ENCODE measurements around the gene NOTCH3.

NOTCH3 gene

GRCh38 chr19:15200553-15201364 lies at the start of gene NOTCH3:
Gene NOTCH3, minus strand, starts transcription at chr19:15200995. Its CDS starts 90 bp downstream, at chr19:15200905.
- DNase-seq (ENCODE audit: low spot score): no peak
- H3K9me3 Mint-ChIP-seq: no peaks in the 10 kb centered on the region
- peaks cover 4% of the 10 kb centered on the region for H3K4me1 Mint-ChIP-seq (ENCODE audit: low read depth)
- no peak within 1 kb of the TSS for H3K27ac Mint-ChIP-seq
- H3K4me3 Mint-ChIP-seq: peak within 1 kb of the TSS; percentile 29
- peaks cover 57% of the 10 kb centered on the region for H3K27me3 Mint-ChIP-seq (ENCODE audit: low read depth)
- H3K36me3 Mint-ChIP-seq (ENCODE audit: low read depth): no peaks in the 10 kb centered on the region

- peaks cover 46% of the 10 kb centered on the region for H3K36me3 Mint-ChIP-seq (ENCODE audit: low read depth)
- no peak overlapping the region for H3K4me3 Mint-ChIP-seq
- no peak overlapping the region for H3K27ac Mint-ChIP-seq
- no peaks in the 10 kb centered on the region for H3K9me3 Mint-ChIP-seq
- no peaks in the 10 kb centered on the region for H3K27me3 Mint-ChIP-seq (ENCODE audit: low read depth)
- no peak for DNase-seq (ENCODE audit: low spot score)
- no peaks in the 10 kb centered on the region for H3K4me1 Mint-ChIP-seq (ENCODE audit: low read depth)
Measured at GRCh38 chr19:15250640-15250993, 49.8 kb upstream of the NOTCH3 start.

- H3K4me3 Mint-ChIP-seq: no peak overlapping the region
- no peak for DNase-seq (ENCODE audit: low spot score)
- no peak overlapping the region for H3K27ac Mint-ChIP-seq
- no peaks in the 10 kb centered on the region for H3K27me3 Mint-ChIP-seq (ENCODE audit: low read depth)
- H3K4me1 Mint-ChIP-seq (ENCODE audit: low read depth): no peaks in the 10 kb centered on the region
- peaks cover 42% of the 10 kb centered on the region for H3K36me3 Mint-ChIP-seq (ENCODE audit: low read depth)
- no peaks in the 10 kb centered on the region for H3K9me3 Mint-ChIP-seq
Measured at GRCh38 chr19:15249972-15250639, 49.3 kb upstream of the NOTCH3 start.

- Mint-ChIP-seq H3K27ac (no peak overlapping the region), H3K36me3 (ENCODE audit: low read depth) (peaks cover 42% of the 10 kb centered on the region), H3K4me1 (ENCODE audit: low read depth) (no peaks in the 10 kb centered on the region), H3K27me3 (ENCODE audit: low read depth) (no peaks in the 10 kb centered on the region), H3K4me3 (no peak overlapping the region), H3K9me3 (no peaks in the 10 kb centered on the region)
- no peak for DNase-seq (ENCODE audit: low spot score)
Measured at GRCh38 chr19:15249528-15249874, 48.7 kb upstream of the NOTCH3 start.

GRCh38 chr19:15248648-15249527 lies 48.1 kb upstream of the NOTCH3 start:
- Mint-ChIP-seq H3K36me3 (ENCODE audit: low read depth) (peaks cover 39% of the 10 kb centered on the region), H3K9me3 (no peaks in the 10 kb centered on the region), H3K4me1 (ENCODE audit: low read depth) (no peaks in the 10 kb centered on the region), H3K27me3 (ENCODE audit: low read depth) (no peaks in the 10 kb centered on the region), H3K4me3 (no peak overlapping the region), H3K27ac (no peak overlapping the region)
- DNase-seq (ENCODE audit: low spot score): no peak

GRCh38 chr19:15248106-15248505 lies 47.3 kb upstream of the NOTCH3 start:
- Mint-ChIP-seq H3K4me3 (no peak overlapping the region), H3K27ac (no peak overlapping the region), H3K9me3 (no peaks in the 10 kb centered on the region), H3K4me1 (ENCODE audit: low read depth) (no peaks in the 10 kb centered on the region), H3K27me3 (ENCODE audit: low read depth) (no peaks in the 10 kb centered on the region), H3K36me3 (ENCODE audit: low read depth) (peaks cover 40% of the 10 kb centered on the region)
- no peak for DNase-seq (ENCODE audit: low spot score)

GRCh38 chr19:15247107-15248014 lies 46.6 kb upstream of the NOTCH3 start:
- Mint-ChIP-seq H3K4me1 (ENCODE audit: low read depth) (no peaks in the 10 kb centered on the region), H3K9me3 (no peaks in the 10 kb centered on the region), H3K27ac (no peak overlapping the region), H3K4me3 (no peak overlapping the region), H3K36me3 (ENCODE audit: low read depth) (peaks cover 38% of the 10 kb centered on the region), H3K27me3 (ENCODE audit: low read depth) (no peaks in the 10 kb centered on the region)
- no peak for DNase-seq (ENCODE audit: low spot score)

GRCh38 chr19:15246198-15246481 lies 45.3 kb upstream of the NOTCH3 start:
- no peaks in the 10 kb centered on the region for H3K9me3 Mint-ChIP-seq
- H3K36me3 Mint-ChIP-seq (ENCODE audit: low read depth): peaks cover 33% of the 10 kb centered on the region
- H3K4me1 Mint-ChIP-seq (ENCODE audit: low read depth): no peaks in the 10 kb centered on the region
- DNase-seq (ENCODE audit: low spot score): no peak
- H3K27me3 Mint-ChIP-seq (ENCODE audit: low read depth): no peaks in the 10 kb centered on the region
- H3K27ac Mint-ChIP-seq: peak overlapping the region; percentile 38
- no peak overlapping the region for H3K4me3 Mint-ChIP-seq

GRCh38 chr19:15245370-15246197 lies 44.8 kb upstream of the NOTCH3 start:
- Mint-ChIP-seq H3K36me3 (ENCODE audit: low read depth) (peaks cover 33% of the 10 kb centered on the region), H3K4me3 (no peak overlapping the region), H3K27me3 (ENCODE audit: low read depth) (no peaks in the 10 kb centered on the region), H3K9me3 (no peaks in the 10 kb centered on the region), H3K27ac (peak overlapping the region; percentile 46), H3K4me1 (ENCODE audit: low read depth) (no peaks in the 10 kb centered on the region)
- DNase-seq (ENCODE audit: low spot score): no peak

- Mint-ChIP-seq H3K27me3 (ENCODE audit: low read depth) (no peaks in the 10 kb centered on the region), H3K4me1 (ENCODE audit: low read depth) (no peaks in the 10 kb centered on the region), H3K9me3 (no peaks in the 10 kb centered on the region), H3K27ac (no peak overlapping the region), H3K36me3 (ENCODE audit: low read depth) (peaks cover 34% of the 10 kb centered on the region), H3K4me3 (no peak overlapping the region)
- DNase-seq (ENCODE audit: low spot score): no peak
Measured at GRCh38 chr19:15244808-15245207, 44.0 kb upstream of the NOTCH3 start.

GRCh38 chr19:15244106-15244803 lies 43.5 kb upstream of the NOTCH3 start:
- Mint-ChIP-seq H3K27me3 (ENCODE audit: low read depth) (no peaks in the 10 kb centered on the region), H3K4me3 (no peak overlapping the region), H3K4me1 (ENCODE audit: low read depth) (no peaks in the 10 kb centered on the region), H3K36me3 (ENCODE audit: low read depth) (peaks cover 37% of the 10 kb centered on the region), H3K27ac (no peak overlapping the region), H3K9me3 (no peaks in the 10 kb centered on the region)
- DNase-seq (ENCODE audit: low spot score): no peak

- H3K36me3 Mint-ChIP-seq (ENCODE audit: low read depth): peaks cover 34% of the 10 kb centered on the region
- no peaks in the 10 kb centered on the region for H3K4me1 Mint-ChIP-seq (ENCODE audit: low read depth)
- no peaks in the 10 kb centered on the region for H3K27me3 Mint-ChIP-seq (ENCODE audit: low read depth)
- no peak overlapping the region for H3K4me3 Mint-ChIP-seq
- no peak for DNase-seq (ENCODE audit: low spot score)
- no peak overlapping the region for H3K27ac Mint-ChIP-seq
- H3K9me3 Mint-ChIP-seq: no peaks in the 10 kb centered on the region
Measured at GRCh38 chr19:15243236-15243957, 42.6 kb upstream of the NOTCH3 start.

All from T-helper 2 cell treated with Interferon-gamma antibody and Interleukin-4, amounts not matched to agents 5 μg/mL and 100 μg/mL, for 36 hours (primary cell).